ENCODE measurements around the gene CCDC137. TPM values are rescaled to one million over a fixed set of nuclear protein-coding genes. Genes with fewer than 3 reads are reported as not detected.

The CCDC137 gene
- total and polyA plus RNA-seq, 2 of the 13 experiments (the other 11 are each of a cell fraction or from before 2014, with no cell fraction given): 14.6 to 39.1 TPM

DNA sequence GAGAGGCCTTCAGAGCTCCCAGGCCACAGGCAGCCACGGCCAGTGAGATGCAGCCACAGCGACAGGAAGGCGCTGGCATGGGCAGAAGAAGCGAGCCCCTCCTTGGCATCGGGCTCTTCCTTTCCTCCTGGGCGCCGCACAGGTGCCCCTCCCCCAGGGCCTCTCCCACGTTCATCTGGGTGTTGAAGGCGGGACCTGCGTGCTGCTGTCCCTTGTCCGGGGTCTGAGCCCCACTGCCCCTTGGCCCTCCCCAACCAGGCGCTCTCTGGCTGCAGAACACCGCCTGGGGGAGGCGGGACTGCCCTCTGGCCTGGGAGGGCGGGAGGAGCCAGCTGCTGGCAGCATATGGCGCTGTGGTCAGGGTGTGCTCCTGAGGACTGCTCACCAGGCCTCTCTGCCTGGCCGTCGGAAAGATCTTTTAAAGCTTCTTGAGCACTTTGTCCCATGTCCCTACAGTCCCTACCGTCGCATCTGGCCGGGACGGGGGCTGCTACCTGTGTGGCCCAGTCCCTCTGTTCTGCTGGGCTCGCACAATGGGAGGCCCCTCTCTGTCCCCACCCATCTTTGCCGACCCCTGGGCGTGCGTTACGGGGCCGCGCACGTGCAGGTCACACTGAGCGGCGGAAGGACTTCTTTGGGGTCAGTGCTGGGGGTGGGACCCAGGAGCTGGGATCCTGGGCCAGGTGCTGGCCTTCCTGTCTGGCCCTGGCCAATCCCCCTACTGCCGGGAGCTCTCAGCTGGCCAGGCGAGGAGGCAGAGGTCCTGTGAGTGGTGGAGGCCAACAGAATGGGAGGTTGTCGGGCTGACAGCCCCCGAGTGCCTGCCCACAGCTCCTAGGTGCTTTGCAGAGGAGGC is 47.2 kb downstream of the CCDC137 start (continued):
- TF ChIP-seq KAT7 (CRISPR knock-in tag; IDR thresholded peaks at IDR 0.05; ENCODE audit: borderline replicate concordance) (peak; percentile 88; the same call in 1 of the 2 replicates), DNMT3B (CRISPR knock-in tag; conservative IDR thresholded peaks at IDR 0.05) (no peak), ZBTB8A (CRISPR knock-in tag; IDR thresholded peaks at IDR 0.05; ENCODE audit: borderline replicate concordance, low read depth) (no peak), REL (CRISPR knock-in tag; conservative IDR thresholded peaks at IDR 0.05) (peak; percentile 94; the same call in 1 of the 2 replicates), SP2 (CRISPR knock-in tag; IDR thresholded peaks at IDR 0.05) (peak; percentile 73), TBX3 (IDR thresholded peaks at IDR 0.05; ENCODE audit: borderline replicate concordance) (peak; percentile 24; the same call in 1 of the 2 replicates), BRCA1 (CRISPR knock-in tag; IDR thresholded peaks at IDR 0.05) (peak; percentile 38; the same call in 1 of the 2 replicates), ZNF430 (CRISPR knock-in tag; IDR thresholded peaks at IDR 0.05) (peak; percentile 81; the same call in 1 of the 2 replicates), SOX13 (IDR thresholded peaks at IDR 0.05) (peak; percentile 72; the same call in 1 of the 2 replicates), SOX13 (CRISPR knock-in tag; conservative IDR thresholded peaks at IDR 0.05 in 1 of 2, IDR thresholded peaks at IDR 0.05 in 1 of 2) (peak in 1 of 2 experiments; percentile 89; a peak in 2 of 4 replicates), ZNF136 (CRISPR knock-in tag; IDR thresholded peaks at IDR 0.05; ENCODE audit: low read depth) (no peak; the same call in 1 of the 2 replicates), RORA (CRISPR knock-in tag; IDR thresholded peaks at IDR 0.05) (no peak), GATAD1 (CRISPR knock-in tag; IDR thresholded peaks at IDR 0.05) (peak; percentile 63), ZNF556 (CRISPR knock-in tag; IDR thresholded peaks at IDR 0.05; ENCODE audit: borderline replicate concordance) (no peak; the same call in none of the 2 replicates), ZNF703 (CRISPR knock-in tag; IDR thresholded peaks at IDR 0.05; ENCODE audit: borderline replicate concordance) (no peak), ZSCAN22 (CRISPR knock-in tag; IDR thresholded peaks at IDR 0.05) (no peak), JDP2 (CRISPR knock-in tag; IDR thresholded peaks at IDR 0.05; ENCODE audit: borderline replicate concordance) (peak; percentile 67; the same call in 1 of the 2 replicates), SOX6 (IDR thresholded peaks at IDR 0.05) (no peak), SOX6 (CRISPR knock-in tag; IDR thresholded peaks at IDR 0.05) (peak; percentile 95)
- TF ChIP-seq, protein P1, sequence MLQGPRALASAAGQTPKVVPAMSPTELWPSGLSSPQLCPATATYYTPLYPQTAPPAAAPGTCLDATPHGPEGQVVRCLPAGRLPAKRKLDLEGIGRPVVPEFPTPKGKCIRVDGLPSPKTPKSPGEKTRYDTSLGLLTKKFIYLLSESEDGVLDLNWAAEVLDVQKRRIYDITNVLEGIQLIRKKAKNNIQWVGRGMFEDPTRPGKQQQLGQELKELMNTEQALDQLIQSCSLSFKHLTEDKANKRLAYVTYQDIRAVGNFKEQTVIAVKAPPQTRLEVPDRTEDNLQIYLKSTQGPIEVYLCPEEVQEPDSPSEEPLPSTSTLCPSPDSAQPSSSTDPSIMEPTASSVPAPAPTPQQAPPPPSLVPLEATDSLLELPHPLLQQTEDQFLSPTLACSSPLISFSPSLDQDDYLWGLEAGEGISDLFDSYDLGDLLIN (CRISPR knock-in tag; IDR thresholded peaks at IDR 0.05; ENCODE audit: borderline replicate concordance): peak; percentile 46; the same call in 1 of the 2 replicates
- TF ChIP-seq, protein P2, sequence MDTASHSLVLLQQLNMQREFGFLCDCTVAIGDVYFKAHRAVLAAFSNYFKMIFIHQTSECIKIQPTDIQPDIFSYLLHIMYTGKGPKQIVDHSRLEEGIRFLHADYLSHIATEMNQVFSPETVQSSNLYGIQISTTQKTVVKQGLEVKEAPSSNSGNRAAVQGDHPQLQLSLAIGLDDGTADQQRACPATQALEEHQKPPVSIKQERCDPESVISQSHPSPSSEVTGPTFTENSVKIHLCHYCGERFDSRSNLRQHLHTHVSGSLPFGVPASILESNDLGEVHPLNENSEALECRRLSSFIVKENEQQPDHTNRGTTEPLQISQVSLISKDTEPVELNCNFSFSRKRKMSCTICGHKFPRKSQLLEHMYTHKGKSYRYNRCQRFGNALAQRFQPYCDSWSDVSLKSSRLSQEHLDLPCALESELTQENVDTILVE (CRISPR knock-in tag; IDR thresholded peaks at IDR 0.05): peak; percentile 30; the same call in 1 of the 2 replicates
- TF ChIP-seq, protein P3, sequence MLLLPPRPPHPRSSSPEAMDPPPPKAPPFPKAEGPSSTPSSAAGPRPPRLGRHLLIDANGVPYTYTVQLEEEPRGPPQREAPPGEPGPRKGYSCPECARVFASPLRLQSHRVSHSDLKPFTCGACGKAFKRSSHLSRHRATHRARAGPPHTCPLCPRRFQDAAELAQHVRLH (CRISPR knock-in tag; IDR thresholded peaks at IDR 0.05; ENCODE audit: borderline replicate concordance, low read depth): peak; percentile 82; the same call in 1 of the 2 replicates
- TF ChIP-seq, protein P4, sequence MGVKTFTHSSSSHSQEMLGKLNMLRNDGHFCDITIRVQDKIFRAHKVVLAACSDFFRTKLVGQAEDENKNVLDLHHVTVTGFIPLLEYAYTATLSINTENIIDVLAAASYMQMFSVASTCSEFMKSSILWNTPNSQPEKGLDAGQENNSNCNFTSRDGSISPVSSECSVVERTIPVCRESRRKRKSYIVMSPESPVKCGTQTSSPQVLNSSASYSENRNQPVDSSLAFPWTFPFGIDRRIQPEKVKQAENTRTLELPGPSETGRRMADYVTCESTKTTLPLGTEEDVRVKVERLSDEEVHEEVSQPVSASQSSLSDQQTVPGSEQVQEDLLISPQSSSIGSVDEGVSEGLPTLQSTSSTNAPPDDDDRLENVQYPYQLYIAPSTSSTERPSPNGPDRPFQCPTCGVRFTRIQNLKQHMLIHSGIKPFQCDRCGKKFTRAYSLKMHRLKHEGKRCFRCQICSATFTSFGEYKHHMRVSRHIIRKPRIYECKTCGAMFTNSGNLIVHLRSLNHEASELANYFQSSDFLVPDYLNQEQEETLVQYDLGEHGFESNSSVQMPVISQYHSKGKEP (CRISPR knock-in tag; IDR thresholded peaks at IDR 0.05): no peak
